Right lobe of liver (tissue), 6 donors: ENCODE results near the gene TP53I11. TPM values are rescaled to one million over a fixed set of nuclear protein-coding genes. Genes with fewer than 3 reads are reported as not detected.
A peak's percentile ranks its signal among the peaks of the same experiment; 100 is the strongest.

Source experiments
- ATAC-seq, 4 donors: fragments of 200-7000 bp; cut with Tn5 transposase; one replicate each; pipeline ENCODE4 v1.9.1; 2020; ENCODE audit warnings: mild to moderate bottlenecking in 4 of 4, moderate library complexity in 4 of 4
- DNase-seq, 3 donors: peaks; one replicate each; pipeline ENCODE4 v3.0.0-alpha.2; 2020
- H3K27ac ChIP-seq, 3 donors: fragments of 200-600 bp; one replicate each; pipeline ENCODE4 v1.8.0; 2022
- H3K27me3 ChIP-seq, 2 donors: fragments of 200-600 bp; one replicate each; pipeline ENCODE4 v1.8.0; 2022
- H3K36me3 ChIP-seq, 4 donors: fragments of 200-600 bp; sonication (generic) in 1 of 4; one replicate each; pipeline versions ENCODE4 v1.5.1 to v1.8.0; 2017 to 2022; ENCODE audit warnings: control low read depth in 1 of 4
- H3K4me1 ChIP-seq, 4 donors: fragments of 200-600 bp; sonication (generic) in 1 of 4; one replicate each; pipeline versions ENCODE4 v1.5.1 to v1.8.0; 2017 to 2022; ENCODE audit warnings: control low read depth in 1 of 4
- H3K4me3 ChIP-seq, 3 donors: fragments of 200-600 bp; one replicate each; pipeline ENCODE4 v1.8.0; 2022
- H3K9me3 ChIP-seq, 4 donors: fragments of 200-600 bp; sonication (generic) in 1 of 4; one replicate each; pipeline versions ENCODE4 v1.5.1 to v1.8.0; 2017 to 2022; ENCODE audit warnings: control low read depth in 1 of 4
- POLR2A ChIP-seq: fragments of 450-650 bp; IDR thresholded peaks from one replicate; pipeline ENCODE4 v1.6.1; 2017; ENCODE audit warnings: antibody characterized with exemption, mild to moderate bottlenecking
- WGBS: methylation state at CpG from one replicate; pipeline ENCODE4 v1.1.6; 2018; ENCODE audit warnings: low coverage, low lambda C conversion rate; ENCODE audit not compliant: insufficient coverage; ENCODE audit errors: missing lambda C conversion rate; 5-methylcytosine and 5-hydroxymethylcytosine counted together
- intact Hi-C, 2 donors: fragments of 100-400 bp; cut with DNase I; formaldehyde crosslinking; loops; one replicate each; pipeline versions ENCODE4 v1.11.2 to v1.14.1; 2022
- total RNA-seq, 6 experiments: library from RNA; depleted of rRNA in 2 of 6; stranded (reverse); fragments of >200 nt in 2 of 6; fragmentation: NEBNext Ultra II Directional in 3 of 6; extraction: Animal tissue kit (Norgen Biotek cat#: 25700) in 3 of 6; gene quantifications; one replicate each; pipeline versions ENCODE4 v1.1.0 to v1.2.4, GENCODE V29; 2016 to 2023
- TF ChIP-seq, protein P1 (sequence below), 4 donors: fragments of 200-600 bp in 3 of 4; fragments of 450-650 bp in 1 of 4; IDR thresholded peaks; one replicate each; pipeline versions ENCODE4 v1.5.1 to v1.8.0; 2016 to 2022; ENCODE audit warnings: antibody characterized with exemption in 4 of 4, mild to moderate bottlenecking in 2 of 4
- donor health status: DM: no; HTN: yes; CAD: no.
- donor health status: DM: no; HTN: no; CAD: no.
- donor health status: DM: no; HTN: no; CAD: no.
- donor health status: DM: no; HTN: yes; CAD: no.
- donor health status: DM: no; HTN: yes; CAD: no.

TP53I11 gene
- total RNA-seq, 6 experiments from 2014 or later: 5.7 to 22.1 (median 12.2) TPM

DNA sequence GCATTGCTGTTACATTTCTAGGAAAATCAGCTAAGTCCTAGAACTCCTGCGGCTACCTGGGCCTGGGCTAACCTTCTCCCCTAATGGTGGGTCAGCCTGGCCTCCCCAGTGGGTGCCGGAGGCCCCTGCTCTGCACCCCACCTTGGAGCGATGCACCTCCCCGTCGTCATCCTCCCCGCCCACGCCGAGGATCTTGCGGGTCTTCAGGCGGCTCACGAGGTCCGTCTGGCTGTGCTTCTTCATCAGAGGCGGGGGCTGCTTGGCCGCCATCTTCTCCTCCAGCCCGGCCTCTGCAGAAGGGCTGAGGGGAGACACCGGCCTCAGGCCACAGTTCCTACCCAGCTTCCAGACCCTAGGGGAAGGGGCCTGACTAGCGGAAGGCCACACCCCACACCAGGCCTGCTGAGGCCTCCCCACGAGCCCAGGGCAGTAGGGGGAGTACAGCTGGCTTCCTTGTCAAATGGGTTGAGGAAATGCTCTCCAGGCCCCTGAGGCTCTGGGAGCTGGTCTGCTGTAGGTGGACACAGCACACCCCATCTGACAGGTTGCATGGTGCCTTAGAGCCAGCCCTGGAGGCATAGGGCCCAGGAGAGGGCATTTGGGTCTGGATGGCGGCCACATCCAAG, 12.5 kb downstream of the TP53I11 start:
- 83% methylated on average over 9 of the region's 19 CpGs for WGBS
- TF ChIP-seq POLR2A: no peak
- TF ChIP-seq, protein P1, sequence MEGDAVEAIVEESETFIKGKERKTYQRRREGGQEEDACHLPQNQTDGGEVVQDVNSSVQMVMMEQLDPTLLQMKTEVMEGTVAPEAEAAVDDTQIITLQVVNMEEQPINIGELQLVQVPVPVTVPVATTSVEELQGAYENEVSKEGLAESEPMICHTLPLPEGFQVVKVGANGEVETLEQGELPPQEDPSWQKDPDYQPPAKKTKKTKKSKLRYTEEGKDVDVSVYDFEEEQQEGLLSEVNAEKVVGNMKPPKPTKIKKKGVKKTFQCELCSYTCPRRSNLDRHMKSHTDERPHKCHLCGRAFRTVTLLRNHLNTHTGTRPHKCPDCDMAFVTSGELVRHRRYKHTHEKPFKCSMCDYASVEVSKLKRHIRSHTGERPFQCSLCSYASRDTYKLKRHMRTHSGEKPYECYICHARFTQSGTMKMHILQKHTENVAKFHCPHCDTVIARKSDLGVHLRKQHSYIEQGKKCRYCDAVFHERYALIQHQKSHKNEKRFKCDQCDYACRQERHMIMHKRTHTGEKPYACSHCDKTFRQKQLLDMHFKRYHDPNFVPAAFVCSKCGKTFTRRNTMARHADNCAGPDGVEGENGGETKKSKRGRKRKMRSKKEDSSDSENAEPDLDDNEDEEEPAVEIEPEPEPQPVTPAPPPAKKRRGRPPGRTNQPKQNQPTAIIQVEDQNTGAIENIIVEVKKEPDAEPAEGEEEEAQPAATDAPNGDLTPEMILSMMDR (IDR thresholded peaks at IDR 0.05): no peak
- no peak for DNase-seq
- intact Hi-C loops: loop anchor here (10.0 kb wide), 3 partner anchors 347 to 397 kb away; partner anchors contain the start of gene SYT13 (in 1 of the 2)
- H3K4me1 ChIP-seq: no peaks in the 10 kb centered on the region
- no peaks in the 10 kb centered on the region for H3K27me3 ChIP-seq
- no peak overlapping the region for H3K27ac ChIP-seq
- ATAC-seq: no peak
- H3K4me3 ChIP-seq: no peak overlapping the region
- no peaks in the 10 kb centered on the region for H3K9me3 ChIP-seq
- no peaks in the 10 kb centered on the region for H3K36me3 ChIP-seq

DNA sequence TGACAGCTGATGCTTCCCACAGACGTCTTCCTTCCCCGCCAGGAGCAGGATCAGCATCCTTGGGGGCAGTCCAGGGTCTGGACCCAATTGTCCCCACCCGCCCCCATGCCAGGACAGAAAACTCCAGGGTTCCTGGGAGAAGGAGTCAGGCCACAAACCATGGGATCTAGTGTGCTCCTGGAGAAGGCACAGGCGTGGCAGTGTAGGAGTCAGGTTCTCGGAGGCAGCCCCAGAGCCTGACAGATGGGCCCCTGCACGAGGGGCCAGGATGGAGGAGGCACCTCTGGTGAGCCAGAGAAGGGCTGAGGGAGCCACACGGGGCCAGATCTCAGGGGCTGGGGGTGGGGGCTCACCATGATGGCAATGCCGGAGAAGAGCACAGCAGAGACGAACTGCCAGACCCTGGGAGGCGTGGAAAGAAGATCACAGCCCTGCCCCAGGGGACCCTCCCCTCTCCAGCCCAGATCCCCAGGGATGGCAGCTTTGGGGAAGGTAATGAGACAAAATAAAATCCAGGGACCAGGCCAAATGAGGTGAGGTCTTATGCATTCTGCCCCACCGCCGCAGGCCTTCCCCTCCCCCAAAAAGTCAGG, 13.6 kb downstream of the TP53I11 start:
- 39% methylated on average over 7 of the region's 12 CpGs for WGBS
- intact Hi-C loops: loop anchor here (10.0 kb wide), 3 partner anchors 348 to 398 kb away; partner anchors contain the start of gene SYT13 (in 1 of the 2)
- Histone ChIP-seq H3K36me3 (no peaks in the 10 kb centered on the region), H3K4me3 (no peak overlapping the region), H3K9me3 (no peaks in the 10 kb centered on the region), H3K27me3 (no peaks in the 10 kb centered on the region), H3K4me1 (no peaks in the 10 kb centered on the region), H3K27ac (no peak overlapping the region)
- no peak for ATAC-seq
- no peak for TF ChIP-seq POLR2A
- TF ChIP-seq, protein P1 (IDR thresholded peaks at IDR 0.05): no peak
- no peak for DNase-seq

DNA sequence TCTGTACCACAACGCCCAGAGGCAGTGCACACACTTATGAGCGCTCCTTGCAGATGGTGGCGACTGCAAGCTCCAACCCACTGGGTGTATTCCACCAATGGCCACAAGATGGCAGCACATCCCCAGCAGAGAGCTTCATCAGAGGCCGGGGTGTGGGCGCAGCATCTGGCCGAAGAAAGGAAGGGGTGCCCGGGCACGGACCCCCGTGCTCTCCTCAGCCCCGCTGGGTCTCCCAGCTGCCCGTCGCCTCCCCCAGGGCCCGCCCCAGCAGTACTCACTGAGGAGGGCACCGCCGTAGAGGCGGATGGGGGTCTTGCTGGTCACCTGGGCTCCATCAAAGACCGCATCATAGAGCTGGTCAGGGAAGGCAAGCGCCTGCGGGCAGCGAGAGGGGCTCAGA, 14.2 kb downstream of the TP53I11 start:
- DNase-seq (peak; percentile 77 to 82 (median 81)), ATAC-seq (peak; percentile 85 to 95 (median 88))
- Histone ChIP-seq H3K27me3 (no peaks in the 10 kb centered on the region), H3K36me3 (no peaks in the 10 kb centered on the region), H3K4me1 (no peaks in the 10 kb centered on the region), H3K4me3 (no peak overlapping the region), H3K27ac (no peak overlapping the region), H3K9me3 (no peaks in the 10 kb centered on the region)
- intact Hi-C loops: loop anchor here (10.0 kb wide), 3 partner anchors 348 to 398 kb away; partner anchors contain the start of gene SYT13 (in 1 of the 2)
- 0% methylated on average over 1 of the region's 20 CpGs for WGBS
- no peak for TF ChIP-seq POLR2A
- TF ChIP-seq, protein P1 (IDR thresholded peaks at IDR 0.05): peak; percentile 92 to 97 (median 94)

DNA sequence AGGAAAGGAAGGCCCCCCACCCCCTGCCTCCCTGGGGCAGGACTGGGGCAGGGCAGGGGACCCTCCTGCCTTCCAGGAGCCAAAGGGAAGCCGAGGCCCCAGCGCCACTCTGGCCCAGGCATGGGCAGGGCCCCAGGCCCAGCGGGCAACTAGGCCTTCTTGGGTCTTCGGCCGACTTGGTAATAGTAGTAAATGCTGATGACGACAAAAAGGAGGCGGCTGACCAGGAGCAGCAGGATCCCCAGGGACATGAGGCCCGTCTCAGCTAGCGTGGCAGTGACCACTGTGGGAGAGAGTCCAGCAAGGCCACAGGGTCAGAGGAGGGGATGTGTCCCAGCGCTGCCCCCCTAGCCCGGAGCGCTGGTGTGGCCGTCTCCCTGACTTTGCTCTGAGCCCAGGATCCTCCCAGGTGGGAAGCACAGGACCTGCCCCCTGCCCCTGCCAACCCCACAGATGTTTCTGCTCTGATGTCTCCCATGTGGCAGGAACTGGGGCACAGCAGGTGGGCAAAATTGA, 15.9 kb downstream of the TP53I11 start:
- WGBS: 87% methylated on average over 5 of the region's 13 CpGs
- H3K27ac ChIP-seq: no peak overlapping the region
- H3K27me3 ChIP-seq: no peaks in the 10 kb centered on the region
- no peak overlapping the region for H3K4me3 ChIP-seq
- DNase-seq (no peak), ATAC-seq (no peak)
- H3K36me3 ChIP-seq: no peaks in the 10 kb centered on the region
- intact Hi-C loops: loop anchor here (2.0 to 10.0 kb wide), 5 partner anchors 172 to 400 kb away; partner anchors contain the start of gene SYT13 (in 1 of the 2)
- no peaks in the 10 kb centered on the region for H3K9me3 ChIP-seq
- TF ChIP-seq POLR2A: no peak
- TF ChIP-seq, protein P1 (IDR thresholded peaks at IDR 0.05): no peak
- H3K4me1 ChIP-seq: no peaks in the 10 kb centered on the region
